GM12873 (cell line): ENCODE measurements around the gene HEMK1.

Source experiments
- CTCF ChIP-seq: IDR thresholded peaks from 2 replicates; pipeline ENCODE4 v1.5.1; 2012; ENCODE audit warnings: low read depth, mild to moderate bottlenecking, moderate library complexity, low read length, control low read depth; ENCODE audit not compliant: insufficient read depth; ENCODE audit errors: missing control alignments

Gene HEMK1

GRCh38 chr3:50599115-50599715, 29.9 kb downstream of the HEMK1 start:
- TF ChIP-seq CTCF: no peak

GRCh38 chr3:50599716-50600118, 30.4 kb downstream of the HEMK1 start:
- TF ChIP-seq CTCF: no peak

GRCh38 chr3:50600141-50600753, 30.9 kb downstream of the HEMK1 start:
- TF ChIP-seq CTCF: no peak

GRCh38 chr3:50600841-50601591, 31.7 kb downstream of the HEMK1 start:
- TF ChIP-seq CTCF: no peak

DNA sequence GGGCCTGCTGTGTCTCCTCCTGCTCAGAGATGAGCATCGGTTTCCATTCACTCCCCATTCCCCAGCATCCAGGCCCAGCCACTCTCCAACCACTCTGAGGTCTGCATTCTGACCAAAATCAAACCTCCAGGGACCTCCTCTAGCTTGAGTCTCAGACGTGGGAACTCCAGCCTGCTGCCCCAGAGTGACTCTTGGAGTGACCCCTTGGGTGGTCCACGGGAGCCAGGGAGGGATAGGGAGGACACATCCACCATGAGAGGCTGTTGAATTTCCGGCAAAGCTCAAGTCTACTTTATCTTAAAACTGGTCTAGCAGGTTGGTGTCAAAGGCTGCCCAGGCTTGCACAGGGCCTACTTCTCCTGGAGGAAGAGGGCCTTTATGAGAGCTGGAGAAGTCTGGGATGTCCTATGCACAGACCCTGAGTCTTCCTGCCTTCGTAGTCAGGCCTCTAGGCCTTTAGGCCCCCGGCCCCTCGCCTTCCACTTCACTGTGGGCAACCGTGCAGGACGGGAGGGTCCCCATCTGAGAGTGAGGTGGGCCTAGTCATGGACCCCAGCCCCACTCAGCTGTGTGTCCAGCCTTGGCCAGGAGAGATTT, 33.4 kb downstream of the HEMK1 start:
- TF ChIP-seq CTCF: no peak

- no peak for TF ChIP-seq CTCF
These were observed 34.2 kb downstream of the HEMK1 start for GRCh38 chr3:50603261-50604109.

- TF ChIP-seq CTCF: no peak
These were observed 34.8 kb downstream of the HEMK1 start for GRCh38 chr3:50604110-50604621.
